ELR (cell line): Measurements from ENCODE around the gene GIMAP7.
"Not testable (repeated sequence)": the region's sequence is repeated elsewhere in the genome, so short reads cannot be mapped to it uniquely, and the experiment has no call there.

Experiments
- DNase-seq: peaks from one replicate; pipeline ENCODE4 v3.0.0-alpha.2; 2015; ENCODE audit warnings: low read depth

Gene GIMAP7

GRCh38 chr7:150513758-150514157 lies 914 bp upstream of the GIMAP7 start:
- no peak for DNase-seq

DNA sequence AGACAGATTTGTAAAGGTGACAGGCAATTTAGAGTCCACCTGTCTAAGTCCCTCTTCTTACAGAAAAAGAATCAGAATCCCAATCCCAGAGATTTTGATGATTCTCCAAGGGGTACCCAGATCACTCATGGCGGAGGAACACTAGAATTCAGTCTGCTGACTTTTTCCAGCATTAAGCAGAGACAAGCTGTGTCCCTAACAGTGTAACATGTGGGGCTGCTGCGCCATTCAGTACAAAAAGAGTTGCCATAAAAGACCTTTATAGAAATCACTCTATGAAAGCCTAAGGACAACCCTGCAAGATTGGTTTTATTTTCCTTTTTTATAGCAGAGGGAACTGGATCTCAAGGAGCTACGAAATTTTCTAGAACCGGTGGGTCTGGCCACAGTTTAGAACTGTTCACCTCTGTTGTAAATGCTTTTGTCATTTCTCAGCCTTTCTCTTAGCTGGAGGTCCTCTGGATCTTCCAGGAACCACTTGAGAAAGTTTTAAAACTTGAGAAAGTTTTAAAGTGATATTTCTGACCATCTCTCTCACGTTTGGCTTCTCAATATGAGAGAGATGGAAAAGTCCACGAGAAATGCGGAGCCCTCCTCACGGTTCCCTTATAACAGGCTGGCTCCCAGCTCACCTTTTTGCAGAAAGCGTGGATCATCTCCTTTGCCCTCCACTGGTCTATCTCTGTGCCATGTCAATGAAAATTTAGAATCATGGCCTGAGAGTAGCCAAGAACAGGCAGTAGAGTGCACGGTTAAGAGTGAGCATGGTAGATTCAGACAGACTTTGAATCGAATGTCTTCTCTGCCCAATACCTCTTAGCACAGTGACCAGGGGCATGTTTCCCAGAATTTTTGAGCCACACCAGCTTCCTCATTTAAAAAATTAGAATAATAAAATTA lies 826 bp downstream of the GIMAP7 start:
- DNase-seq: no peak

DNA sequence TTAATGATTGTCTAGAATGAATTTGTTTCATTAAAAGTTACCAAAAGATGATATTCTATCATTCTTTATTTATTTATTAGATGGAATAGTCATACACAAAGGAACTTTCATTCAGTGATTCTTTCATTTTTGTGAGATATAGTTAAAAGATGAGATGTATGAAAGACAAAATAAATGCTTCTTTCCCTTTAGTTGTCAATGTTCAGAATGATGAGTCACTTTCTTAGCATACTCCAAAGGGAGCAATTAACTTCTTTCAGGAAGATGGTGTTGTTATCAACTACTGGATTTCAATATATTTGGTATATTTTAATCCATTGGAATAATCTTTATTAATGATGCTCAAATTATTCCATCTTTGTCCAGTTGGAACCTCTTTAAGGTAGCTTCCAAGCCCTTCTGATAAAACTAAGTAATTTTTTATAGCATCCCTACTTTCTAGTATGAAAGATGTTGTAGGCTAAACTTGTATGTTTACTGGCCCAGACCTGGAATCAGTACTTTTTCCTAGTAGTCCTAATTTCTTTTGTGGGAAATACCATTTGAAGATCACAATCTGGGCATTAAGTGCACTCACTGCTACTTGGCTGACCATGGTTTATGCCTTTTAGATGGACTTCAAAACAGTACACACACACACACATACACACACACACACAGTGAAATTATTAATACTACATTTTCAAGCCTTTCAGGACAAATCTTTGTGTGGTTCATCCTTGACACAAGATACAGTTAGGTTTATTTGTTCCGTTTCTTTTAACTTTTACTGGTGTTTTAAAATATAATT lies 2.5 kb downstream of the GIMAP7 start:
- DNase-seq: no peak

GRCh38 chr7:150519310-150519709 lies 4.6 kb downstream of the GIMAP7 start:
- DNase-seq: no peak

DNA sequence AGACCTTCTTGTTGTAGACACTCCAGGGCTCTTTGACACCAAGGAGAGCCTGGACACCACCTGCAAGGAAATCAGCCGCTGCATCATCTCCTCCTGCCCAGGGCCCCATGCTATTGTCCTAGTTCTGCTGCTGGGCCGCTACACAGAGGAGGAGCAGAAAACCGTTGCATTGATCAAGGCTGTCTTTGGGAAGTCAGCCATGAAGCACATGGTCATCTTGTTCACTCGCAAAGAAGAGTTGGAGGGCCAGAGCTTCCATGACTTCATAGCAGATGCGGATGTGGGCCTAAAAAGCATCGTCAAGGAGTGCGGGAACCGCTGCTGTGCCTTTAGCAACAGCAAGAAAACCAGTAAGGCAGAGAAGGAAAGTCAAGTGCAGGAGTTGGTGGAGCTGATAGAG lies 5.5 kb downstream of the GIMAP7 start:
- DNase-seq: no peak

DNA sequence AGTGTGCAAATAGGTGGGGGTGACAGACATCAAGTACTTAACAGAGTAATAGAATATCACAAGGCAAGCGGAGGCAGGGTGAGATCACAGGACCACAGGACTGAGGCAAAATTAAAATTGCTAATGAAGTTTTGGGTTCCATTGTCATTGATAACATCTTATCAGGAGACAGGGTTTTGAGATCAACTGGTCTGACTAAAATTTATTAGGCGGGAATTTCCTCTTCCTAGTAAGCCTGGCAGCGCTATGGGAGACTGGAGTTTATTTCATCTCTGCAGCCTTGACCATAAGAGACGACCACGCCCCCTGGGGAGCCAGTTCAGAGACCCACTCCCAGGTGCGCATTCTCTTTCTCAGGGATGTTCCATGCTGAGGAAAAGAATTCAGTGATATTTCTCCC lies 8.3 kb downstream of the GIMAP7 start:
- not testable (repeated sequence) for DNase-seq

DNA sequence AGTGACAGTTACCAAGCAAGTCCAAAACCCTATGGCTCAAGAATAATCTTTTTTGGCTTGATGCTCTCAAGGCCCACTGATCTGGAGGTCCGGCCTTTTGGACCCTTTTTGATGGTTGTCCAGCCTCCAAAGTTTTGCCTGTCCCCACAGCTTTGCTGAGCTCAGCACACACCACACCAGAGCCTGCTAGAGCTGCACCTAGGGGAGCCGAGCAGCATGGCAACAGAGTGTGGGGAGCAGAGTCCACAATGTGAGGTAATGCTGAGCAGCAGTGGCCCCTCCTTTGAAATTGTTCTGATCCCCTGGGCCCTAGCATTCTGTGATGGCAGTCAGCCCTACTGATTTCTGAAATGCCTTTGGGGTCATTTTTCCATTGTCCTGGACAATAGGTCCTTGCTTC lies 9.3 kb downstream of the GIMAP7 start:
- DNase-seq: no peak

DNA sequence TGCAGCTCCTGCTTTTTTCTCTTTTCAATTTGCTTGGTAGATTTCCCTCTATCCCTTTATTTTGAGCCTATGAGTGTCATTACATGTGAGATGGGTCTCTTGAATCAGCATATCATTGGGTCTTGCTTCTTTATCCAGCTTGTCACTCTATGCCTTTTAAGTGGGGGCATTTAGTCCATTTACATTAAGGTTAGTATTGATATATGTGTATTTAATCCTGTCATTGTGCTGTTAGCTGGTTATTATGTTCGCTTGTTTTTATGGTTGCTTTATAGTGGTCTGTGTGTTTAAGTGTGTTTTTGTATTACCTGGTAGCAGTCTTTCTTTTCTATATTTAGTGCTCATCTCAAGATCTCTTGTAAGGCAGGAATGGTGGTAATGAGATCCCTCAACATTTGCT lies 17.0 kb downstream of the GIMAP7 start:
- no peak for DNase-seq

DNA sequence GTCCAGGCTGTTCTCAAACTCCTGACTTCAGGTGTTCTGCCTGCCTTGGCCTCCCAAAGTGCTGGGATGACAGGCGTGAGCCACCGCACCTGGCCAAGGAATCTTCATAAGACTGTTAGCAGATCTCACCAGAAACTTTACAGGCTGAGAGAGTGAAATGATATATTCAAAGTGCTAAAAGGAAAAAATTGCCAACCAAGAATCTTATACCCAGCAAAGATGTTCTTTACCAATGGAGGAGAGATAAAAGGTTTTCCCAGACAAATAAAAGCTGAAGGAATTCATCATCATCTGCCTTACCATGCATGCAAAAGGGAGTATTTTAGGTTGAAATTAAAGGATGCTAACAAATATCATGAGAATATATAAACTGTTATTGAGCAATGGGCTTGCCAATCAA lies 23.6 kb downstream of the GIMAP7 start:
- DNase-seq: no peak

GRCh38 chr7:150553163-150553562 lies 38.5 kb downstream of the GIMAP7 start:
- DNase-seq: no peak

DNA sequence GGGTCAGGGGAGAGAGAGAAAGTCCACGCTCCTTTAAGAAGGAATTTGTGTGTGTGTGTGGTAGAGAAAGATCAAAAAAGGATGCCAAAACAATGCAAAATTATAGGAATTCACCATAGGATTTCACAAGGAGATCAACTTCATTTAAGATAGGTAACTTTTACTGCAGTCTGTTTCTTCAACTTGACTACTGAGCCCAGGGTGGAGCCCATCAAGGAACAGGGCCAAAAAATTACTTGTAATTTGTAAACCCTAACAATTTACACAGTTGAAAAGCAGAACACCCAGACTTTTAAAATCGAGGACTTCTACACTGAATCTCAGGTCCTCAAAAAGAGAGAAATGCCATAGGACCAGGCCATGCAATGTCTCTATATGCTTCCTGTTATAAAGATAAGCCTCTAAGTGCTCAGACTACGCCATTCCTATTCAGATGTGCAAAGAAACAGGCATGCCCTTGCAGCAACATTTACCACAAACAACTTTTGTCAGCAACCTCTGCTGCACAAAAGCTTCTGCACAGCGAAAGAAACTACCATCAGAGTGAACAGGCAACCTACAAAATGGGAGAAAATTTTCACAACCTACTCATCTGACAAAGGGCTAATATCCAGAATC lies 42.0 kb downstream of the GIMAP7 start:
- no peak for DNase-seq

GRCh38 chr7:150560486-150560885 lies 45.8 kb downstream of the GIMAP7 start:
- no peak for DNase-seq

- peak; percentile 6 for DNase-seq
These were observed 48.2 kb downstream of the GIMAP7 start for GRCh38 chr7:150562919-150563318.

- no peak for DNase-seq
These were observed 49.3 kb downstream of the GIMAP7 start for GRCh38 chr7:150564006-150564405.

- no peak for DNase-seq
These were observed 49.9 kb downstream of the GIMAP7 start for GRCh38 chr7:150564566-150564965.

GRCh38 chr7:150565239-150565638 lies 50.6 kb downstream of the GIMAP7 start:
- no peak for DNase-seq

- no peak for DNase-seq
These were observed 51.5 kb downstream of the GIMAP7 start for GRCh38 chr7:150566123-150566522.

DNA sequence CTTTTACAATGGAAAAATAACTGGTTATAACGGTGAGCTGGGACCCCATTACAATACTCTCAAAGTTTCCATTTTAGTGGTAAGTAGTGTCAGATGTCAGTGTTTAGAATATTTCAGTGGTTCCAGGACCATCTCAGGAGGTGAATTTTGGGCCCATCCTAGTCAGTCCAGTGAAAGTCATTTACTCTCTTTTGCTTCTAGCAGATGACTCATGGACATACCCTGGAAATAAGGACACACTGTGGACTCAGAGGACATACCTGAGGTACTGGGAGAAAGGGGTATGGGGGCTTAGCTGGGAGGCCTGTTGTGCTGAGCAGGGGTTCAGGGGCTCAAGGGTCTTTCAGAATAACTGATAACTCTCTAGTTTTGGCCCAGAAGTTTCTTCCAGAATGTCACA lies 51.9 kb downstream of the GIMAP7 start:
- no peak for DNase-seq

DNA sequence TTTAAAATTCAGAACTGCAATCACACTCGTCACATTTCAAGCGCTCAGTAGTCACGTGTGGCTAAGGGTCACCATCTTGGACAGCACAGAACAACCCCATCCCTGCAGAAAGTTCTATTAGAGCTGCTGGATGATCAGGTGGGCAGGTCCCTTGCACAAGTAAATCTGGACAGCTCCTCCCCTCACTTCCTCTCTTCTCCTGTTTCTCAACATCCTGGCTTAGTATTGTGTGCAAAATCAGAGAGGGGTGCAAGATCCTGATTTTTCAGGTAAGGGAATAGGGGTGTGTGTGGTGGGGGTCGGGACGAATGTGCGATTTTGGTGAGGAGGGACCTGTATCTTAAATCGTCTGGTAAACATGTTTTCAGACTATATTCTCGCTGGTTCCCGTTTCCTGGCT lies 52.5 kb downstream of the GIMAP7 start, which contains the start of gene GIMAP4:
Gene GIMAP4, plus strand, starts transcription at position 222 of the 400 bp plus-strand sequence. CDS start 2,512 bp downstream, outside the sequence.
- no peak for DNase-seq

- DNase-seq: no peak
These were observed 53.2 kb downstream of the GIMAP7 start for GRCh38 chr7:150567871-150568301.

- DNase-seq: no peak
These were observed 54.0 kb downstream of the GIMAP7 start for GRCh38 chr7:150568714-150569113.

- DNase-seq: no peak
These were observed 54.7 kb downstream of the GIMAP7 start for GRCh38 chr7:150569245-150569955.
